HG02884 (cell line): ENCODE data around the gene BICD1.

Source experiments
- ATAC-seq: cut with Tn5 transposase; IDR thresholded peaks from one replicate; pipeline ENCODE4 v1.9.1; 2021; ENCODE audit warnings: mild to moderate bottlenecking, moderate library complexity; ENCODE audit not compliant: unreplicated experiment

BICD1 gene

GRCh38 chr12:32332446-32332845 is 225.8 kb downstream of the BICD1 start:
- no peak for ATAC-seq

- ATAC-seq = no peak
These were observed 227.7 kb downstream of the BICD1 start for GRCh38 chr12:32334371-32334777.

- no peak for ATAC-seq
These were observed 229.6 kb downstream of the BICD1 start for GRCh38 chr12:32336261-32336660.

- no peak for ATAC-seq
These were observed 236.8 kb downstream of the BICD1 start for GRCh38 chr12:32343496-32343895.

GRCh38 chr12:32344047-32344446 is 237.4 kb downstream of the BICD1 start:
- ATAC-seq = no peak

GRCh38 chr12:32353540-32353939 is 246.9 kb downstream of the BICD1 start:
- no peak for ATAC-seq

- no peak for ATAC-seq
These were observed 251.1 kb downstream of the BICD1 start for GRCh38 chr12:32357601-32358249.

- ATAC-seq = no peak
These were observed 254.3 kb downstream of the BICD1 start for GRCh38 chr12:32360956-32361355.

GRCh38 chr12:32362892-32363291 is 256.2 kb downstream of the BICD1 start:
- no peak for ATAC-seq

- ATAC-seq = no peak
These were observed 258.9 kb downstream of the BICD1 start for GRCh38 chr12:32365473-32366064.

GRCh38 chr12:32366714-32367113 is 260.1 kb downstream of the BICD1 start:
- no peak for ATAC-seq

- ATAC-seq = no peak
These were observed 260.7 kb downstream of the BICD1 start for GRCh38 chr12:32367381-32367780.

- ATAC-seq = no peak
These were observed 262.6 kb downstream of the BICD1 start for GRCh38 chr12:32369202-32369601.

- ATAC-seq = no peak
These were observed 270.9 kb downstream of the BICD1 start for GRCh38 chr12:32377344-32378055.

- ATAC-seq = no peak
These were observed 272.6 kb downstream of the BICD1 start for GRCh38 chr12:32379213-32379612.

GRCh38 chr12:32379667-32380066 is 273.0 kb downstream of the BICD1 start:
- ATAC-seq = no peak

- no peak for ATAC-seq
These were observed 275.6 kb downstream of the BICD1 start for GRCh38 chr12:32382226-32382625.

GRCh38 chr12:32390572-32391219 is 284.0 kb downstream of the BICD1 start:
- no peak for ATAC-seq

GRCh38 chr12:32395026-32395425 is 288.4 kb downstream of the BICD1 start:
- ATAC-seq = no peak

GRCh38 chr12:32397696-32398095 is 291.0 kb downstream of the BICD1 start:
- ATAC-seq = no peak

GRCh38 chr12:32398181-32398580 is 291.5 kb downstream of the BICD1 start:
- ATAC-seq = no peak
